SIG-M5 treated with dmso at 0.1 percent for 504 hours (cell line): ENCODE results near the gene NFKB2.

Experiments used
- DNase-seq: peaks from one replicate; lab custom pipeline; 2025; ENCODE audit not compliant: unreplicated experiment; lab: John Stamatoyannopoulos, UW

NFKB2 gene

GRCh38 chr10:102395400-102396316 is at the start of gene NFKB2:
Gene NFKB2, plus strand, starts transcription at chr10:102395705. Its CDS starts 255 bp downstream, at chr10:102395960.
- DNase-seq = peak; percentile 66

DNA sequence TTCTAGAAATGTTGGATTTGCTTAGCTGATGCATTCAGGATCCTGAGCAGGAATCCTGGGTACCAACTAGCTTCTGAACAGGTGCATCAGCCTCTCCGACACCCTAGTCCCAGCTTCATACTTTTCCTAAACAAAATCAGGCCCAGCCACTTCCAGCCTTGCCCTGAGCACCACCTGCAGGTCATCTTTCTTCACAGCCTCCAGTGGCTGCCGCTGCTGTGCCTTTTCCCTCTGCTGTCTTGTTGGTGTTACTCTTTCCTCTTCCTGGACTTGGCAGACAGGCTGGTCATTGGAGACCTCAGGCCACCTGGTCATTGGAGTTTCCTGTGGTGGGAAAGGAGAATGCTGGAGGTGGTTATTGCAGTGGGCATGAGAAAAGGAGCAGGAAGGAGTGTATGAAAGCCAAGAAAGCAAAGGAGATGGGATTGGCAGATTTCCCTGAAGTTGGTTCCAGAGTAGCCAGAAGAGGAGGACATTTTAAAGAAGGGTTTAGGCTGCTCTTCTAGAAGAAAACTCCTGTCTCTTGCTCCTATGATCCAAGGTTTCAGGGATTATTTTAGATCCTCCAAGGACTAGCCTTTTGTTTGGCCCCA is 48.2 kb upstream of the NFKB2 start:
- peak; percentile 24 for DNase-seq

- peak; percentile 17 for DNase-seq
These were observed 43.3 kb upstream of the NFKB2 start for GRCh38 chr10:102352066-102352715.

DNA sequence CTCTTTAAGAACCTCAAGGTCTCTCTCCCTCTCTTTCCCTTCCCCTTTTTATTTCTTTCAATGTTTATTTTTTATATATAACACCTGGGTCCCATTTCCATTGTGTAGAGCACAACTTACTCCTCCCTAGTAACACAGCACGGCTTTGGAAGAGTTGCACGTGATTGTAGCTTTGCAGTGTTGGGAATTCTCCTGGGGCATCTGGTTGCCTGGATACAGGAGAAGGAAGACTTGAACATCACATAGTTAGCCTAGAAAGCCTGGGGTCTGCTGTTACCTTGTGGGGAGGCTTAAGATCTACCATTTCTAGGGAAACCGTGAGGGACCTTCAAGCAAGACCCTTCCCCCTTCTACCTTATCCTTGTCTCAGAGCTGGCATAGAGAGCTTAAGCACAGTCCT is 41.1 kb upstream of the NFKB2 start:
- DNase-seq = no peak

- DNase-seq = no peak
These were observed 36.7 kb upstream of the NFKB2 start for GRCh38 chr10:102358712-102359382.

GRCh38 chr10:102367441-102367840 is 28.1 kb upstream of the NFKB2 start:
- no peak for DNase-seq

GRCh38 chr10:102368077-102368476 is 27.4 kb upstream of the NFKB2 start:
- peak; percentile 15 for DNase-seq

DNA sequence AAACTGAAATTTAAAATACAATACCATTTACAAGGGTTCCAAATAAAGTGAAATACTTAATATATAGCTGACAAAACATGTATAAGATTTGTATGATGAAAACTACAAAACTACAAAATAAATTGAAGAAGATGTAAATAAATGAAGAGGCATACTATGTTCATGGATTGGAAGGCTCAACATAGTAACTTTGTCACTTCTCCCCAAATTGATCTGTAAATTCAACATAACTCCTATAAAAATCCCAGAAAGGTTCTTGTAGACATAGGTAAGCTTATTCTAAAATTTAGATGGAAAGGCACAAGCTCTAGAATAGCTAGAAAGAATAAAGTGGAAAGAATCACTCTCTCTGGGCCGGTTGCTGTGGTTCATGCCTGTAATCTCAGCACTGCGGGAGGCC is 24.2 kb upstream of the NFKB2 start:
- DNase-seq = no peak

- no peak for DNase-seq
These were observed 20.3 kb upstream of the NFKB2 start for GRCh38 chr10:102375250-102375649.

DNA sequence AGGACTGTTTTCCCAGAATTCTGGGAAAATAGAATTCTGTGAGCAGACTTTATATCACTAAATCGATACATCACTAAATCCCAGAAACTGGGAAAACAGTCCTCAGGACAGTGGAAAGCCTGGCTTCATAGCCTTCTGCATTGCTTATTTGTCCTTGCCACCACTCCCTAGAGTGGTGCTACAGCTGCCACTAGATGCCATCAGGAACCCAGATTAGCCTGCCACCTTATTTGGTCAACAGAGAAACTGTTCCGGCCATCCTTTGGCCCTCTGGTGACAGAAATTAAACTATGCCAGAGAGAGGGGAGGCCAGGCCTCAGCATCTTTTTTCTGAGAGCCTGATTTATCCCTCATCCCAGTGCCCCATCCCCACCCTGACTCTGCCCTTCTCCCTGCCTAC is 19.6 kb upstream of the NFKB2 start:
- DNase-seq = no peak

GRCh38 chr10:102376901-102377300 is 18.6 kb upstream of the NFKB2 start:
- no peak for DNase-seq

DNA sequence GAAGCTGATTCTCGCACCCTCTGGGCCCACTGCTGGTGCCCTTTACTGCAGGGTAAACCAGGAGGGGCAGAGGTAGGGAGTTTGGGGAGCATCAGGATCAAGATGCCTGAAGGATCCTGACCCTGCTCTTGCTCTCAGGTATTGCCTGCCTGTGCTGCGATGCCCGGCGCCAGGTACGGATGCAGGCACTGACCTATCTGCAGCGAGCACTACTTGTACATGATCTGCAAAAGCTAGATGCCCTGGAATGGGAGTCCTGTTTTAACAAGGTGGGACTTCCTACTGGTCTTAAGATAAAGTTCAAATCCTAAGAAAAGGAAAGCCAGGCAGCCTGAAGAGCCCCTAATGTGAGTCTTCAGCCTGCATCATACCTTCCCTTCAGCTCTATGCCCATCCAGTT is 16.1 kb upstream of the NFKB2 start:
- DNase-seq = no peak

- DNase-seq = no peak
These were observed 13.5 kb upstream of the NFKB2 start for GRCh38 chr10:102381983-102382382.

- DNase-seq = no peak
These were observed 12.6 kb upstream of the NFKB2 start for GRCh38 chr10:102382871-102383270.

DNA sequence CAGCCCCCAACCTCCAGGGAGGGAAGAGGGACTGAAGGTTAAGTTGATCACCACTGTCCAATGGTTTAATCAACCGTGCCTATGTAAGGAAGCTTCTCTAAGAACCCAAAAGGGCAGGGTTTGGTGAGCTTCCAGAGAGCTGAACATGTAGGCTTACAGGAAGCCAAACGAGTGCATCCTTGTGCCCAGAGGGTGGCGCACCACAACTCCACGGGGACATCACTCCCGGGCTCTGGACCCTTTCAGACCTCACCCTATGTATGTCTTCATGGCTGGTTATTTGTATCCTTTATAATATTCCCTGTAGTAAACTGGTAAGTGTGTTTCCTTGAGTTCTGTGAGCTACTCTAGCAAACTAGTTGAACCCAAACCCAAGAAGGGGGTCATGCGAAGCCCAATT is 11.5 kb upstream of the NFKB2 start:
- peak; percentile 14 for DNase-seq

GRCh38 chr10:102384606-102385429 is 10.7 kb upstream of the NFKB2 start:
- DNase-seq = no peak

DNA sequence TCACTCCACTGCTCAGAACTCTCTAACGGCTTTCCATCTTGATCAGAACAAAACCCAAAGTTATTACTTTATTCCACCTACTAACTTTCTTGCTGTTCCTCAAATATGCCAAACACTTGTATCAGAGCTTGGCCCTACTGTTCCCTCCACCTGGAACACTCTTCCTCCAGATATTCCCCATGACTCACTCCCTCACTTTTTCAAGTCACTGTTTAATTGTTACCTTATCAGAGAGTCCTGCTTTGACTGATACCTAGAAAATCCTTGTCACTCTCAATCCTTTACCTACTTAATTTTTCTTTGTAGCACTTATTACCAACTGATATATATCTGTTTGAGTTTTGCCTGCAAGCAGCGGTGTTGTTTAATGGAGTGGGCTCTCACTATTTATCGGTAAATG is 5.6 kb upstream of the NFKB2 start:
- DNase-seq = no peak

DNA sequence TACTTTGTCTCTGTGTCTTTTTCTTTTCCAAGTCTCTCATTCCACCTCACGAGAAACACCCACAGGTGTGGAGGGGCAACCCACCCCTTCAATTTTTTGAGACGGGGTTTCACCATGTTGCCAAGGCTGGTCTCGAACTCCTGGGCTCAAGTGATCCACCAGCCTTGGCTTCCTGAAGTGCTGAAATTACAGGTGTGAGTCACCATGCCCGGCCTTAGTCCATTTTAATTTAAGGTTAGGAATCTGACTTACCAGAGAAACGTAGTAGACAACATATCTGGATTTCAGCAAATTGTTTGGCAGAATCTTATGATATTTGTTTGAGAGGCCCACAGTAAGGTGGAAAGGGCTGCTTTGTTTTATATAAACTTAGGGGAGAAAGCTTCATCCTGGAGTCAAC is 3.2 kb upstream of the NFKB2 start:
- no peak for DNase-seq

DNA sequence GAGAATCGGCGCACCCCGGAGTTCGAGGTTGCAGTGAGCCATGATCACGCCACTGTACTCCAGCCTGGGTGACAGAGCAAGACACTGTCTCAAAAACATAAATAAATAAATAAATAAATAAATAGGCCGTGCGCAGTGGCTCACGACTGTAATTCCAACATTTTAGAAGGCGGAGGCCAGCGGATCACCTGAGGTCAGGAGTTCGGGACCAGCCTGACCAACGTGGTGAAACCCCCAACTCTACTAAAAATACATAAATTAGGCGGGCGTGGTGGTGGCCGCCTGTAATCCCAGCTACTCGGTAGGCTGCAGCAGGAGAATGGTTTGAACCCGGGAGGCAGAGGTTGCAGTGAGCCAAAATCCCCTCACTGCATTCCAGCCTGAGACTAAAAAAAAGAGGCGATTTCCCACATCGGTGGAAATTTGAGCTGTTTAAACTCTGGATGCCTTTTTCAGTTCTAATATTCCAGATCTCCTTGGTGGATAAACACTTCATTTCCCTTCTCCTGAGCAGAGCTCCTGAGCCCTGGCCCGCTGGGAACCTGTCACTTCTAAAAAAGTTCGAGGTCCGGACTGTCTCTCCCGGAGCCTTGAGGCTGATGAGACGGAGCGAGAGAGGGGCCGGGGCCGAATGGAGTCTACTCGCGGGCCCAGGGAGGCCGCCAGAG is 2.0 kb upstream of the NFKB2 start:
- no peak for DNase-seq
